ENCODE measurements around the gene MMP7. TPM values are rescaled to one million over a fixed set of nuclear protein-coding genes. Genes with fewer than 3 reads are reported as not detected.

MMP7 gene
- total RNA-seq, 6 experiments from 2014 or later = 0.37 to 2.9 (median 1.1) TPM

DNA sequence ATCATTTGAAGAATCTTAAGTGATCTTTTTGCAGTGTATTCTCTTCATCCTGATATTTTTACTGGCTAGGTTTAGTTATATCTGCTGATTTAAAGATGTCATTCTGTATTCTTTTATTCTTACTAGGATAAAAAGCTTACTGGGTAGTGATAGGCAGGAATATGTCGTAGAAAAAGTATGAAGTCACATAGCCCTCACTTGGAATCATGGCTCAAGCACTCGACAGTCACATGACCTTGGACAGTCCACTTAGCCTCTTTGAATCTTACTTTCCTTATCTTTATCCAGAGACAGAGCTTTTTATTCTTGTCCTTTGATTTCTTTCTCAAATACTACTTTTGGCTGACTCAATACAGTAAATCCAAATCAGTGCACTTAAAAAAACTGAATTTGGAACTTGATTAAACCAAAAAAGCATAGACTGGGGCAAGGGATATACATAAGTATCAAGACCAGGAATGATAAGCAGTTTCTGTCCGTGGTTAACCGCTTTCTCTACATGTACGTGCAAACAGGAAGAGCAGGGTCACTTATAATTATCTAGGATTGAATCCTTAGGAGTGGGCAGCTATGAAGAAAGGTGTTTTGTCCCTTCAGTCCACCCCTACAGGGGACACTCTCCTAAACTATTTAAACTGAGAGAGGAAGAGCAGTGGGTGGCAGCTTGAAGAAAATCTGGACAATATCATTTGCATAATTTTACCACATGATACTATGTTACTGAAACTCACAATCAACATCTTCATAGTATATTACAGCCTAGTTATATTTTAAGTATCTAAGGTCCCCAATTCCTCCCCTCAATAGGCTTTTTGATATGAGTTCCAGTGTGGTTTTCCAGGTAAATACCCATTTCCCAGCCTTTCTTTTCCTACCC, 8.0 kb downstream of the MMP7 start:
- no peak for ATAC-seq
- no peak for DNase-seq
- intact Hi-C loops (cut with DNase I) = no loop called here

GRCh38 chr11:102521121-102521520, 9.4 kb downstream of the MMP7 start:
- Histone ChIP-seq H3K9me3 (no peaks in the 10 kb centered on the region), H3K27ac (no peak overlapping the region), H3K4me3 (no peak overlapping the region), H3K4me1 (no peaks in the 10 kb centered on the region), H3K36me3 (no peaks in the 10 kb centered on the region), H3K27me3 (no peaks in the 10 kb centered on the region)
- DNase-seq = no peak
- no peak for TF ChIP-seq CTCF (IDR thresholded peaks at IDR 0.05)
- no peak for TF ChIP-seq POLR2A (IDR thresholded peaks at IDR 0.05)
- no peak for ATAC-seq
- intact Hi-C loops (cut with DNase I) = no loop called here
- WGBS (ENCODE audit: insufficient coverage, low coverage, low lambda C conversion rate, missing lambda C conversion rate) = 95% methylated on average over 9 of the region's 10 CpGs

More for the DNA sequence above, 8.0 kb downstream of the MMP7 start:
- Histone ChIP-seq H3K27me3 (no peaks in the 10 kb centered on the region), H3K4me3 (no peak overlapping the region), H3K9me3 (no peaks in the 10 kb centered on the region), H3K36me3 (no peaks in the 10 kb centered on the region), H3K27ac (no peak overlapping the region), H3K4me1 (no peaks in the 10 kb centered on the region)
- TF ChIP-seq CTCF (IDR thresholded peaks at IDR 0.05) (no peak), POLR2A (IDR thresholded peaks at IDR 0.05) (no peak)
- WGBS (ENCODE audit: insufficient coverage, low coverage, low lambda C conversion rate, missing lambda C conversion rate) = 49% methylated on average over 5 of the region's 5 CpGs

- Histone ChIP-seq H3K4me1 (no peaks in the 10 kb centered on the region), H3K27ac (no peak overlapping the region), H3K9me3 (no peaks in the 10 kb centered on the region), H3K4me3 (no peak overlapping the region), H3K27me3 (no peaks in the 10 kb centered on the region), H3K36me3 (no peaks in the 10 kb centered on the region)
- intact Hi-C loops (cut with DNase I) = no loop called here
- TF ChIP-seq POLR2A (IDR thresholded peaks at IDR 0.05) (no peak), CTCF (IDR thresholded peaks at IDR 0.05) (no peak)
- ATAC-seq (no peak), DNase-seq (no peak)
These were observed 10.0 kb downstream of the MMP7 start for GRCh38 chr11:102520514-102520913.

- no peaks in the 10 kb centered on the region for H3K36me3 ChIP-seq
- no peaks in the 10 kb centered on the region for H3K9me3 ChIP-seq
- ATAC-seq = no peak
- DNase-seq = no peak
- WGBS (ENCODE audit: insufficient coverage, low coverage, low lambda C conversion rate, missing lambda C conversion rate) = 93% methylated on average over 3 of the region's 3 CpGs
- no peak for TF ChIP-seq CTCF (IDR thresholded peaks at IDR 0.05)
- no peak for TF ChIP-seq POLR2A (IDR thresholded peaks at IDR 0.05)
- no peaks in the 10 kb centered on the region for H3K27me3 ChIP-seq
- H3K4me3 ChIP-seq = no peak overlapping the region
- intact Hi-C loops (cut with DNase I) = no loop called here
- no peaks in the 10 kb centered on the region for H3K4me1 ChIP-seq
- no peak overlapping the region for H3K27ac ChIP-seq
These were observed 12.1 kb downstream of the MMP7 start for GRCh38 chr11:102518296-102519094.

Data from right lobe of liver (tissue), 6 donors.